ENCODE results near the gene NALCN.

Gene NALCN

GRCh38 chr13:101146101-101146898, 270.0 kb downstream of the NALCN start:
- TF ChIP-seq POLR2A (IDR thresholded peaks at IDR 0.05; ENCODE audit: low read length), result no peak
- no peak for DNase-seq

GRCh38 chr13:101144808-101145419, 271.4 kb downstream of the NALCN start:
- peak; percentile 57 to 79 for DNase-seq
- TF ChIP-seq GATA1 (IDR thresholded peaks at IDR 0.05; ENCODE audit: low read depth, low read length), result no peak
- no peak for TF ChIP-seq POLR2A (IDR thresholded peaks at IDR 0.05; ENCODE audit: low read length)

- TF ChIP-seq GATA1 (IDR thresholded peaks at IDR 0.05; ENCODE audit: low read depth, low read length) (no peak), POLR2A (IDR thresholded peaks at IDR 0.05; ENCODE audit: low read length) (no peak)
- no peak for DNase-seq
These were observed 275.4 kb downstream of the NALCN start for GRCh38 chr13:101140936-101141335.

GRCh38 chr13:101140087-101140770, 276.1 kb downstream of the NALCN start:
- no peak for DNase-seq
- no peak for TF ChIP-seq GATA1 (IDR thresholded peaks at IDR 0.05; ENCODE audit: low read depth, low read length)
- TF ChIP-seq POLR2A (IDR thresholded peaks at IDR 0.05; ENCODE audit: low read length), result no peak

GRCh38 chr13:101139081-101139480, 277.2 kb downstream of the NALCN start:
- DNase-seq, result no peak
- no peak for TF ChIP-seq GATA1 (IDR thresholded peaks at IDR 0.05; ENCODE audit: low read depth, low read length)
- TF ChIP-seq POLR2A (IDR thresholded peaks at IDR 0.05; ENCODE audit: low read length), result no peak

- DNase-seq, result peak; percentile 11 to 51
- TF ChIP-seq GATA1 (IDR thresholded peaks at IDR 0.05; ENCODE audit: low read depth, low read length) (no peak), POLR2A (IDR thresholded peaks at IDR 0.05; ENCODE audit: low read length) (no peak)
These were observed 288.5 kb downstream of the NALCN start for GRCh38 chr13:101127741-101128353.

- TF ChIP-seq POLR2A (IDR thresholded peaks at IDR 0.05; ENCODE audit: low read length) (no peak), GATA1 (IDR thresholded peaks at IDR 0.05; ENCODE audit: low read depth, low read length) (no peak)
- no peak for DNase-seq
These were observed 293.3 kb downstream of the NALCN start for GRCh38 chr13:101123028-101123427.

- TF ChIP-seq GATA1 (IDR thresholded peaks at IDR 0.05; ENCODE audit: low read depth, low read length) (no peak), POLR2A (IDR thresholded peaks at IDR 0.05; ENCODE audit: low read length) (no peak)
- DNase-seq, result no peak
These were observed 294.7 kb downstream of the NALCN start for GRCh38 chr13:101121608-101122007.

GRCh38 chr13:101120007-101120406, 296.3 kb downstream of the NALCN start:
- no peak for DNase-seq
- no peak for TF ChIP-seq GATA1 (IDR thresholded peaks at IDR 0.05; ENCODE audit: low read depth, low read length)
- no peak for TF ChIP-seq POLR2A (IDR thresholded peaks at IDR 0.05; ENCODE audit: low read length)

GRCh38 chr13:101116826-101117225, 299.5 kb downstream of the NALCN start:
- TF ChIP-seq GATA1 (IDR thresholded peaks at IDR 0.05; ENCODE audit: low read depth, low read length) (no peak), POLR2A (IDR thresholded peaks at IDR 0.05; ENCODE audit: low read length) (no peak)
- DNase-seq, result no peak

GRCh38 chr13:101116341-101116740, 300.0 kb downstream of the NALCN start:
- no peak for DNase-seq
- TF ChIP-seq POLR2A (IDR thresholded peaks at IDR 0.05; ENCODE audit: low read length), result no peak

- no peak for DNase-seq
- TF ChIP-seq POLR2A (IDR thresholded peaks at IDR 0.05; ENCODE audit: low read length) (no peak), GATA1 (IDR thresholded peaks at IDR 0.05; ENCODE audit: low read depth, low read length) (no peak)
These were observed 300.5 kb downstream of the NALCN start for GRCh38 chr13:101115762-101116171.

GRCh38 chr13:101111894-101112293, 304.4 kb downstream of the NALCN start:
- TF ChIP-seq GATA1 (IDR thresholded peaks at IDR 0.05; ENCODE audit: low read depth, low read length) (no peak), POLR2A (IDR thresholded peaks at IDR 0.05; ENCODE audit: low read length) (no peak)
- DNase-seq, result no peak

- no peak for DNase-seq
- no peak for TF ChIP-seq POLR2A (IDR thresholded peaks at IDR 0.05; ENCODE audit: low read length)
- TF ChIP-seq GATA1 (IDR thresholded peaks at IDR 0.05; ENCODE audit: low read depth, low read length), result no peak
These were observed 307.3 kb downstream of the NALCN start for GRCh38 chr13:101109005-101109404.
